ENCODE measurements around the gene CHDH.

Gene CHDH

DNA sequence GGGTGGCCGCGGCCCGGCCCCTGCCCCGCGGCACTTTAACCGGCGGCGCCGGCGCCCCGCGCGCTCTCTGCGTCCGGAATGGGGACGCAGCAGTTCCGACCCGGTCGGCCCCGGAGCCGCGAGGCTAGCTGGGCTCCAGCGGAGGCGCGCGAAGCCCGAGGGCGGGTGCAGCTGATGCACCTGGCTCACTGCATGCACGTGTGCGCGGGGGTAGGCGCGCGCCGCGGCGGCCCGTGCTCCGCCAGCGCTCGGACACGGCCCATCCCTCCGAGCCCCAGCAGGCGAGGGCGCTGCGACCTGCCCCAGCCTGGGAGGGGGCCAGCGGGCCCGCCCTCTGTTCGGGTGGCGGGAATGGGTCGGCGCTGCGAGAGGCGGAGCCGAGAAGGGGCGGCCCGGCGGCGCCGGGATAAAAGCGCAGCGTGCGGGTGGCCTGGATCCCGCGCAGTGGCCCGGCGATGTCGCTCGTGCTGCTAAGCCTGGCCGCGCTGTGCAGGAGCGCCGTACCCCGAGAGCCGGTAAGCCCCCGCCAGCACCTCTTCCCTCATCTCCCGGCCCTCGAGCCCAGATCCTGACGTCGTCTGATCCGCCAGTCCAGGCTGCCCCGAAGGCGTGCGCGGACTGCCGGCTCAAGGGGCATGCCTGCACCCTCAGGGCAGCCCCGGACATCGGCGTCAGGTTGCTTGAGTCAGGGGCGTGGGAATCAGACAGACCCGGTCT is at the start of gene CHDH, which contains the start of gene IL17RB:
Gene CHDH (minus strand): TSS at position 286 of the 717 bp plus-strand sequence. CDS start 22,411 bp downstream, outside the sequence.
Gene IL17RB (plus strand): TSS at position 435 of the 717 bp plus-strand sequence. CDS start 21 bp downstream, at position 456.
- Histone ChIP-seq H3K4me1 (ENCODE audit: control insufficient read depth, low read length) (peaks cover 10% of the 10 kb centered on the region), H3F3A (ENCODE audit: control insufficient read depth, insufficient read depth) (no peaks in the 10 kb centered on the region), H3K4me2 (ENCODE audit: low read length) (peak within 1 kb of the TSS; percentile 56), H3K9me2 (replicated peaks; ENCODE audit: control insufficient read depth, low read length) (no peaks in the 10 kb centered on the region), H3K79me2 (ENCODE audit: control insufficient read depth, low read length) (no peaks in the 10 kb centered on the region), H3K4me3 (ENCODE audit: low read length) (peak within 1 kb of the TSS; percentile 42), H3K27ac (ENCODE audit: low read depth, low read length) (no peak within 1 kb of the TSS), H3K9me3 (ENCODE audit: control insufficient read depth, insufficient read depth, low read length) (no peaks in the 10 kb centered on the region), H4K20me1 (ENCODE audit: control insufficient read depth, insufficient read depth, low read depth, low read length) (no peaks in the 10 kb centered on the region), H3K27me3 (ENCODE audit: control insufficient read depth, low read length) (peaks cover 51% of the 10 kb centered on the region), H3K36me3 (ENCODE audit: control insufficient read depth, low read length) (no peaks in the 10 kb centered on the region)
- TF ChIP-seq EZH2phosphoT487 (IDR thresholded peaks at IDR 0.05; ENCODE audit: borderline replicate concordance, low read length) (no peak), CTCF (IDR thresholded peaks at IDR 0.05; ENCODE audit: low read depth, low read length, poor library complexity, severe bottlenecking) (no peak)

GRCh38 chr3:53892286-53892637 is 46.0 kb upstream of the CHDH start:
- TF ChIP-seq CTCF (IDR thresholded peaks at IDR 0.05; ENCODE audit: low read depth, low read length, poor library complexity, severe bottlenecking) (no peak), EZH2phosphoT487 (IDR thresholded peaks at IDR 0.05; ENCODE audit: borderline replicate concordance, low read length) (no peak)
- Histone ChIP-seq H3K4me2 (ENCODE audit: low read length) (peak overlapping the region; percentile 91), H3K9me3 (ENCODE audit: control insufficient read depth, insufficient read depth, low read length) (peaks cover 5% of the 10 kb centered on the region; the same call in 1 of the 2 replicates), H4K20me1 (ENCODE audit: control insufficient read depth, insufficient read depth, low read depth, low read length) (no peaks in the 10 kb centered on the region; the same call in 1 of the 2 replicates), H3K36me3 (ENCODE audit: control insufficient read depth, low read length) (peaks cover 26% of the 10 kb centered on the region), H3K4me1 (ENCODE audit: control insufficient read depth, low read length) (peaks cover 26% of the 10 kb centered on the region), H3K9me2 (replicated peaks; ENCODE audit: control insufficient read depth, low read length) (no peaks in the 10 kb centered on the region), H3F3A (ENCODE audit: control insufficient read depth, insufficient read depth) (no peaks in the 10 kb centered on the region), H3K4me3 (ENCODE audit: low read length) (peak overlapping the region; percentile 91), H3K27ac (ENCODE audit: low read depth, low read length) (peak overlapping the region; percentile 49), H3K79me2 (ENCODE audit: control insufficient read depth, low read length) (peaks cover 41% of the 10 kb centered on the region), H3K27me3 (ENCODE audit: control insufficient read depth, low read length) (peaks cover 19% of the 10 kb centered on the region)

DNA sequence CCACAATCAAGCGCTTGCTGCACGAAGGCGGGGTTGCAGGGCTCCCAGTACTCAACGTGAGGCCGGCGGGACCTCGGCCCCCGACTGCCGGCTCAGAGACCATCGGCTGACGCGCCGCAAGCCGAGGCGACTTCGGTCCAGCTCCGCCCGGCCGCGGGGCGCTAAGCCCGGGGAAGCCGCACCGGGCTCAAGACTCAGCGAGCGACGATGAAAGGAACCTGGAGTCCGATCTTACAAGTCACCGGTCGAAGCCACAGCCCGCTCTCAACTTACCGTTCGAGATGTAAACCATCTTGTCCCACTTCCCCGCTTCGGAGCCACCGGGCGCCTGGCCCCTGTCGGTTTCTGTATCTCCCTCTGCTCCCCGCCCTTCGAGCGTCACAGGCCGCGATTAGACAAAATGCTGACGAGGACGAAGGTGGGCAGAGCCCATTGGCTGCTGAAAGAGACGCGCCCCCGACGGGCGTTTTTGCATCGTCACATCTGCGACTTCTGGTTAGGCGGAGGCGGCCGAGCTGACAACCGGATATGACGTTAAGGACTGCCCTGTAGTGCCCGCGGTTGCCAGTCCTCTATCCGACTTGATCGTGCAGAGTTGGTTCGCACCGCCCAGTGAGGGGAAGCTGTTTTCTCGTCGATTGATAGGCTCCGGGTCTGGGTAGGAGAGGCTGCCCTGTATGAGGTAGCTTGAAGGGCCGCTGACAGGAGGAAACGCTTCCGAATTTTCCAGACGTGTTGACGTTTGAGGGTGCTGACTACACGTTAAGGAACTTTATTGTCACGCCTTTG is 45.5 kb upstream of the CHDH start, which contains the start of gene SELENOK:
Gene SELENOK (minus strand): TSS at position 363 of the 789 bp plus-strand sequence.
- Histone ChIP-seq H3K4me3 (ENCODE audit: low read length) (peak within 1 kb of the TSS; percentile 91), H3K27ac (ENCODE audit: low read depth, low read length) (peak within 1 kb of the TSS; percentile 49)
- TF ChIP-seq CTCF (IDR thresholded peaks at IDR 0.05; ENCODE audit: low read depth, low read length, poor library complexity, severe bottlenecking) (no peak), EZH2phosphoT487 (IDR thresholded peaks at IDR 0.05; ENCODE audit: borderline replicate concordance, low read length) (no peak)

More for the DNA sequence above, 45.5 kb upstream of the CHDH start, which contains the start of gene SELENOK:
- Histone ChIP-seq H3K9me3 (ENCODE audit: control insufficient read depth, insufficient read depth, low read length) (peaks cover 5% of the 10 kb centered on the region; the same call in 1 of the 2 replicates), H3K4me2 (ENCODE audit: low read length) (peak within 1 kb of the TSS; percentile 91), H3F3A (ENCODE audit: control insufficient read depth, insufficient read depth) (no peaks in the 10 kb centered on the region), H4K20me1 (ENCODE audit: control insufficient read depth, insufficient read depth, low read depth, low read length) (no peaks in the 10 kb centered on the region; the same call in 1 of the 2 replicates), H3K27me3 (ENCODE audit: control insufficient read depth, low read length) (peaks cover 15% of the 10 kb centered on the region), H3K9me2 (replicated peaks; ENCODE audit: control insufficient read depth, low read length) (no peaks in the 10 kb centered on the region), H3K36me3 (ENCODE audit: control insufficient read depth, low read length) (peaks cover 32% of the 10 kb centered on the region), H3K4me1 (ENCODE audit: control insufficient read depth, low read length) (peaks cover 26% of the 10 kb centered on the region), H3K79me2 (ENCODE audit: control insufficient read depth, low read length) (peaks cover 42% of the 10 kb centered on the region)
